BLaER1 treated with 17β-estradiol and CSF1 and Interleukin-3, amounts not matched to agents 10 nM and 100 nM (cell line): Measurements from ENCODE around the gene AP4E1.
"Not testable (repeated sequence)": the region's sequence is repeated elsewhere in the genome, so short reads cannot be mapped to it uniquely, and the experiment has no call there.

ENCODE experiments used
- H3K27ac ChIP-seq, 11 experiments: shearing (Covaris generic); formaldehyde crosslinking; 2 replicates each; pipeline ENCODE4 v1.8.1; 2022
- H3K27me3 ChIP-seq, 11 experiments: shearing (Covaris generic); formaldehyde crosslinking; 2 replicates each; pipeline ENCODE4 v1.8.1; 2022
- H3K36me3 ChIP-seq, 11 experiments: shearing (Covaris generic); formaldehyde crosslinking; 2 replicates each; pipeline ENCODE4 v1.8.1; 2022
- H3K4me1 ChIP-seq, 10 experiments: shearing (Covaris generic); formaldehyde crosslinking; 2 replicates each; pipeline ENCODE4 v1.8.1; 2022
- H3K4me2 ChIP-seq, 11 experiments: shearing (Covaris generic); formaldehyde crosslinking; 2 replicates each; pipeline ENCODE4 v1.8.1; 2022
- H3K4me3 ChIP-seq, 10 experiments: shearing (Covaris generic); formaldehyde crosslinking; 2 replicates each; pipeline ENCODE4 v1.8.1; 2022
- H3K9ac ChIP-seq, 11 experiments: shearing (Covaris generic); formaldehyde crosslinking; 2 replicates each; pipeline ENCODE4 v1.8.1; 2022
- H3K9me3 ChIP-seq, 11 experiments: shearing (Covaris generic); formaldehyde crosslinking; replicated peaks in 1 of 11; 2 replicates each; pipeline ENCODE4 v1.8.1; 2022
- H4K20me1 ChIP-seq, 11 experiments: shearing (Covaris generic); formaldehyde crosslinking; 2 replicates each; pipeline ENCODE4 v1.8.1; 2022
- Cebpa-rat ChIP-seq, 11 experiments: shearing (Covaris generic); IDR thresholded peaks; 2 replicates each; pipeline ENCODE4 v1.8.1; 2022

The AP4E1 gene

GRCh38 chr15:50886139-50886467 lies 22.4 kb upstream of the AP4E1 start:
- Histone ChIP-seq H3K4me2 (peak overlapping the region in 7 of 11 experiments; percentile 67 to 91 (median 80); a peak in 11 of 22 replicates), H3K9me3 (peaks cover 6 to 26% (median 16%) of the 10 kb centered on the region in 11 experiments), H4K20me1 (no peaks in the 10 kb centered on the region), H3K4me3 (no peak overlapping the region), H3K36me3 (peaks cover 0 to 5% (median 0%) of the 10 kb centered on the region in 11 experiments; a peak in 1 of 22 replicates), H3K27me3 (no peaks in the 10 kb centered on the region), H3K4me1 (peaks cover 44 to 73% (median 59%) of the 10 kb centered on the region in 10 experiments), H3K27ac (peak overlapping the region in 10 of 11 experiments; percentile 71 to 92 (median 84); a peak in 13 of 22 replicates), H3K9ac (no peak overlapping the region)
- no peak for TF ChIP-seq Cebpa-rat (IDR thresholded peaks at IDR 0.05)

GRCh38 chr15:50886611-50887345 lies 21.7 kb upstream of the AP4E1 start:
- H3K4me1 ChIP-seq = peaks cover 38 to 66% (median 53%) of the 10 kb centered on the region in 10 experiments
- H3K4me3 ChIP-seq = no peak overlapping the region
- no peak for TF ChIP-seq Cebpa-rat (IDR thresholded peaks at IDR 0.05)
- peaks cover 12 to 32% (median 22%) of the 10 kb centered on the region in 11 experiments for H3K9me3 ChIP-seq
- H3K4me2 ChIP-seq = peak overlapping the region in 5 of 11 experiments; percentile 25 to 85 (median 67); a peak in 7 of 22 replicates
- no peak overlapping the region for H3K9ac ChIP-seq
- H3K36me3 ChIP-seq = peaks cover 0 to 9% (median 0%) of the 10 kb centered on the region in 11 experiments; a peak in 1 of 22 replicates
- no peaks in the 10 kb centered on the region for H3K27me3 ChIP-seq
- H4K20me1 ChIP-seq = no peaks in the 10 kb centered on the region
- peak overlapping the region in 3 of 11 experiments; percentile 39 to 92 (median 89); a peak in 6 of 22 replicates for H3K27ac ChIP-seq

- peaks cover 25 to 53% (median 40%) of the 10 kb centered on the region in 10 experiments for H3K4me1 ChIP-seq
- no peak for TF ChIP-seq Cebpa-rat (IDR thresholded peaks at IDR 0.05)
These were observed 20.4 kb upstream of the AP4E1 start for GRCh38 chr15:50888054-50888453.

GRCh38 chr15:50889589-50889988 lies 18.9 kb upstream of the AP4E1 start:
- no peak for TF ChIP-seq Cebpa-rat (IDR thresholded peaks at IDR 0.05)
- H3K4me2 ChIP-seq = no peak overlapping the region
- no peaks in the 10 kb centered on the region for H4K20me1 ChIP-seq

More at GRCh38 chr15:50888054-50888453, 20.4 kb upstream of the AP4E1 start:
- no peaks in the 10 kb centered on the region for H3K27me3 ChIP-seq
- no peak overlapping the region for H3K4me3 ChIP-seq
- H3K36me3 ChIP-seq = peaks cover 0 to 9% (median 0%) of the 10 kb centered on the region in 11 experiments; a peak in 1 of 22 replicates
- peaks cover 23 to 43% (median 31%) of the 10 kb centered on the region in 11 experiments for H3K9me3 ChIP-seq
- H3K4me2 ChIP-seq = peak overlapping the region in 1 of 11 experiments; percentile 77; a peak in 2 of 22 replicates
- peak overlapping the region in 1 of 11 experiments; percentile 92; a peak in 1 of 22 replicates for H3K27ac ChIP-seq
- no peak overlapping the region for H3K9ac ChIP-seq
- H4K20me1 ChIP-seq = no peaks in the 10 kb centered on the region

GRCh38 chr15:50890751-50891150 lies 17.7 kb upstream of the AP4E1 start:
- H3K4me2 ChIP-seq = no peak overlapping the region
- peaks cover 0 to 26% (median 13%) of the 10 kb centered on the region in 10 experiments; a peak in 16 of 20 replicates for H3K4me1 ChIP-seq
- peaks cover 0 to 15% (median 8%) of the 10 kb centered on the region in 11 experiments; a peak in 4 of 22 replicates for H3K36me3 ChIP-seq
- H4K20me1 ChIP-seq = no peaks in the 10 kb centered on the region
- no peak overlapping the region for H3K9ac ChIP-seq
- TF ChIP-seq Cebpa-rat (IDR thresholded peaks at IDR 0.05) = no peak
- H3K9me3 ChIP-seq = peaks cover 42 to 68% (median 53%) of the 10 kb centered on the region in 11 experiments
- no peak overlapping the region for H3K4me3 ChIP-seq
- no peaks in the 10 kb centered on the region for H3K27me3 ChIP-seq
- no peak overlapping the region for H3K27ac ChIP-seq

More at GRCh38 chr15:50889589-50889988, 18.9 kb upstream of the AP4E1 start:
- Histone ChIP-seq H3K9ac (no peak overlapping the region), H3K27ac (no peak overlapping the region), H3K9me3 (peaks cover 38 to 59% (median 47%) of the 10 kb centered on the region in 11 experiments), H3K36me3 (peaks cover 0 to 12% (median 7%) of the 10 kb centered on the region in 11 experiments; a peak in 4 of 22 replicates), H3K4me3 (no peak overlapping the region), H3K27me3 (no peaks in the 10 kb centered on the region), H3K4me1 (peaks cover 10 to 38% (median 24%) of the 10 kb centered on the region in 10 experiments)

GRCh38 chr15:50891159-50891558 lies 17.3 kb upstream of the AP4E1 start:
- Histone ChIP-seq H3K9ac (no peak overlapping the region), H3K4me1 (peaks cover 0 to 22% (median 9%) of the 10 kb centered on the region in 10 experiments; a peak in 12 of 20 replicates), H3K27me3 (no peaks in the 10 kb centered on the region), H3K9me3 (peaks cover 42 to 67% (median 53%) of the 10 kb centered on the region in 11 experiments), H4K20me1 (no peaks in the 10 kb centered on the region), H3K4me2 (no peak overlapping the region), H3K27ac (no peak overlapping the region), H3K4me3 (no peak overlapping the region), H3K36me3 (peaks cover 0 to 15% (median 8%) of the 10 kb centered on the region in 11 experiments; a peak in 4 of 22 replicates)
- TF ChIP-seq Cebpa-rat (IDR thresholded peaks at IDR 0.05) = no peak

GRCh38 chr15:50893976-50894375 lies 14.5 kb upstream of the AP4E1 start:
- peaks cover 0 to 15% (median 8%) of the 10 kb centered on the region in 11 experiments; a peak in 4 of 22 replicates for H3K36me3 ChIP-seq
- H3K4me2 ChIP-seq = no peak overlapping the region
- no peaks in the 10 kb centered on the region for H3K27me3 ChIP-seq
- H4K20me1 ChIP-seq = no peaks in the 10 kb centered on the region
- H3K4me1 ChIP-seq = peaks cover 0 to 10% (median 6%) of the 10 kb centered on the region in 10 experiments; a peak in 10 of 20 replicates
- no peak overlapping the region for H3K27ac ChIP-seq
- H3K4me3 ChIP-seq = no peak overlapping the region
- H3K9ac ChIP-seq = no peak overlapping the region
- H3K9me3 ChIP-seq = peaks cover 46 to 61% (median 53%) of the 10 kb centered on the region in 11 experiments
- no peak for TF ChIP-seq Cebpa-rat (IDR thresholded peaks at IDR 0.05)

GRCh38 chr15:50901390-50901789 lies 7.1 kb upstream of the AP4E1 start:
- H3K4me3 ChIP-seq, H3K9ac ChIP-seq, H3K4me2 ChIP-seq, H4K20me1 ChIP-seq, H3K27me3 ChIP-seq, H3K27ac ChIP-seq, H3K9me3 ChIP-seq: not testable (repeated sequence)
- Histone ChIP-seq H3K4me1 (peaks cover 7 to 35% (median 15%) of the 10 kb centered on the region in 10 experiments; a peak in 16 of 20 replicates), H3K36me3 (peaks cover 0 to 15% (median 0%) of the 10 kb centered on the region in 11 experiments; a peak in 1 of 22 replicates)

GRCh38 chr15:50904211-50904610 lies 4.3 kb upstream of the AP4E1 start:
- Histone ChIP-seq H3K36me3 (peaks cover 0 to 15% (median 0%) of the 10 kb centered on the region in 11 experiments; a peak in 1 of 22 replicates), H3K27ac (no peak overlapping the region), H3K4me1 (peaks cover 11 to 40% (median 19%) of the 10 kb centered on the region in 10 experiments), H3K4me2 (peak overlapping the region in 3 of 11 experiments; percentile 12 to 44 (median 33); a peak in 2 of 22 replicates), H3K9me3 (no peaks in the 10 kb centered on the region), H3K4me3 (no peak overlapping the region), H3K9ac (no peak overlapping the region), H3K27me3 (no peaks in the 10 kb centered on the region), H4K20me1 (no peaks in the 10 kb centered on the region)
- no peak for TF ChIP-seq Cebpa-rat (IDR thresholded peaks at IDR 0.05)
